Sigmoid colon (tissue), 4 donors: Measurements from ENCODE around the gene GMPR2.
"Not testable (repeated sequence)": the region's sequence is repeated elsewhere in the genome, so short reads cannot be mapped to it uniquely, and the experiment has no call there.

ENCODE experiments used
- CTCF ChIP-seq, 4 experiments: fragments of 450-650 bp in 3 of 4; fragments of 200-600 bp in 1 of 4; IDR thresholded peaks; one replicate each; pipeline ENCODE4 v1.5.1; 2016 to 2019; ENCODE audit warnings: antibody characterized with exemption in 4 of 4, mild to moderate bottlenecking in 3 of 4, moderate library complexity in 2 of 4
- EP300 ChIP-seq, 4 donors: sonication (generic); formaldehyde crosslinking; IDR thresholded peaks; one replicate each; pipeline ENCODE4 v1.6.1; 2017; ENCODE audit warnings: antibody characterized with exemption in 4 of 4
- POLR2A ChIP-seq, 2 donors: fragments of 450-650 bp; IDR thresholded peaks; one replicate each; pipeline ENCODE4 v1.6.1; 2016; ENCODE audit warnings: antibody characterized with exemption in 2 of 2, mild to moderate bottlenecking in 2 of 2, moderate library complexity in 2 of 2
- POLR2AphosphoS5 ChIP-seq, 4 donors: sonication (generic); formaldehyde crosslinking; IDR thresholded peaks; one replicate each; pipeline ENCODE4 v1.6.1; 2017; ENCODE audit warnings: antibody characterized with exemption in 4 of 4

GRCh38 chr14:24216876-24217275 lies 15.9 kb upstream of the GMPR2 start:
- TF ChIP-seq CTCF, POLR2AphosphoS5, POLR2A, EP300 (IDR thresholded peaks at IDR 0.05): not testable (repeated sequence)
